ENCODE measurements around the gene KLF11. TPM values are rescaled to one million over a fixed set of nuclear protein-coding genes. Genes with fewer than 3 reads are reported as not detected.
"Not testable (repeated sequence)": the region's sequence is repeated elsewhere in the genome, so short reads cannot be mapped to it uniquely, and the experiment has no call there.

KLF11 gene
- total RNA-seq, 1 donor from 2014 or later, result 23.5 TPM

GRCh38 chr2:10019174-10019573 is 24.2 kb upstream of the KLF11 start:
- intact Hi-C loops (cut with DNase I), result no loop called here

GRCh38 chr2:10019602-10020400 is 23.5 kb upstream of the KLF11 start:
- no peak for DNase-seq (ENCODE audit: low spot score)
- intact Hi-C loops (cut with DNase I), result no loop called here
- no peak for ATAC-seq

More at GRCh38 chr2:10019174-10019573, 24.2 kb upstream of the KLF11 start:
- peak; percentile 43 for ATAC-seq
- no peak for DNase-seq (ENCODE audit: low spot score)

GRCh38 chr2:10022041-10022421 is 21.3 kb upstream of the KLF11 start:
- DNase-seq (ENCODE audit: low spot score) (no peak), ATAC-seq (no peak)
- intact Hi-C loops (cut with DNase I), result no loop called here

- DNase-seq (ENCODE audit: low spot score) (no peak), ATAC-seq (no peak)
- intact Hi-C loops (cut with DNase I), result no loop called here
These were observed 20.9 kb upstream of the KLF11 start for GRCh38 chr2:10022445-10022844.

- DNase-seq (ENCODE audit: low spot score) (no peak), ATAC-seq (no peak)
- intact Hi-C loops (cut with DNase I), result loop anchor here (1.0 kb wide), 1 partner anchor 21 kb away; no protein-coding TSS in a partner anchor
These were observed 20.2 kb upstream of the KLF11 start for GRCh38 chr2:10022966-10023662.

- intact Hi-C loops (cut with DNase I), result no loop called here
- ATAC-seq (no peak), DNase-seq (ENCODE audit: low spot score) (no peak)
These were observed 16.3 kb upstream of the KLF11 start for GRCh38 chr2:10026940-10027569.

GRCh38 chr2:10027660-10028330 is 15.6 kb upstream of the KLF11 start:
- intact Hi-C loops (cut with DNase I), result no loop called here
- DNase-seq (ENCODE audit: low spot score), result no peak
- ATAC-seq, result peak; percentile 9

GRCh38 chr2:10028407-10028987 is 14.9 kb upstream of the KLF11 start:
- DNase-seq (ENCODE audit: low spot score), result no peak
- intact Hi-C loops (cut with DNase I), result no loop called here
- peak; percentile 6 for ATAC-seq

GRCh38 chr2:10028988-10029874 is 14.1 kb upstream of the KLF11 start:
- intact Hi-C loops (cut with DNase I), result no loop called here
- ATAC-seq, result peak; percentile 75
- DNase-seq (ENCODE audit: low spot score), result no peak

GRCh38 chr2:10029875-10030223 is 13.5 kb upstream of the KLF11 start:
- intact Hi-C loops (cut with DNase I), result no loop called here
- DNase-seq (ENCODE audit: low spot score) (no peak), ATAC-seq (no peak)

GRCh38 chr2:10030311-10030736 is 13.0 kb upstream of the KLF11 start:
- no peak for ATAC-seq
- intact Hi-C loops (cut with DNase I), result no loop called here

GRCh38 chr2:10030798-10031197 is 12.6 kb upstream of the KLF11 start:
- DNase-seq (ENCODE audit: low spot score); intact Hi-C loops (cut with DNase I); ATAC-seq: not testable (repeated sequence)

More at GRCh38 chr2:10030311-10030736, 13.0 kb upstream of the KLF11 start:
- no peak for DNase-seq (ENCODE audit: low spot score)

GRCh38 chr2:10031886-10032745 is 11.2 kb upstream of the KLF11 start:
- ATAC-seq (no peak), DNase-seq (ENCODE audit: low spot score) (no peak)
- intact Hi-C loops (cut with DNase I), result no loop called here

GRCh38 chr2:10032746-10033105 is 10.6 kb upstream of the KLF11 start:
- no peak for DNase-seq (ENCODE audit: low spot score)
- no peak for ATAC-seq
- intact Hi-C loops (cut with DNase I), result no loop called here

- ATAC-seq, result no peak
- intact Hi-C loops (cut with DNase I), result no loop called here
- no peak for DNase-seq (ENCODE audit: low spot score)
These were observed 9.9 kb upstream of the KLF11 start for GRCh38 chr2:10033251-10034006.

GRCh38 chr2:10034333-10035052 is 8.9 kb upstream of the KLF11 start:
- no peak for DNase-seq (ENCODE audit: low spot score)
- intact Hi-C loops (cut with DNase I), result no loop called here
- ATAC-seq, result no peak

Measured in sciatic nerve (tissue), 2 donors.